NCI-H1105 treated with DMSO at 0.1 percent for 48 hours (cell line): ENCODE data around the gene PNPLA1.

ENCODE experiments used
- DNase-seq: peaks from one replicate; lab custom pipeline; 2025; lab: John Stamatoyannopoulos, UW

PNPLA1 gene

DNA sequence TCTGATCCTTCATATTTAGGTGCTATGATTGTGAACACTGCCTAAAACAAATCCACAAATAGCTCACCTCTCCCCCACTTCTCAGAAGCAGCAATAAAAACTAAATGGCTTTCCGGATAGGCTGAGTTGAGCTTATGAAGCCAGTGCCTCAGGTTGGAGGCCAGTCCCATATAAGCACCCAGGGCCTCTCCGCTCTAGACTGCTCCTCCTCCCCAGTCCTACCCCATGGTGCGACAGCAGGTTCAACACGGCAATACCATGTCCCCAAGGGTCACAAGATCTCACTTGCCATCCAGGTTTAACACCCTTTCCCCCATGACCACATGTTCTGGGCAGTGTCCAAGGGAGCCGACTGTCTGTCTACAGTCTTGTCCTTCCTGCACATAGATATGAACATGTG lies 46.1 kb downstream of the PNPLA1 start:
- no peak for DNase-seq

GRCh38 chr6:36317623-36318022 lies 47.8 kb downstream of the PNPLA1 start:
- DNase-seq = no peak

GRCh38 chr6:36318690-36319435 lies 49.0 kb downstream of the PNPLA1 start:
- peak; percentile 40 for DNase-seq

- peak; percentile 94 for DNase-seq
Measured at GRCh38 chr6:36319436-36319762, 49.5 kb downstream of the PNPLA1 start.

GRCh38 chr6:36319821-36320220 lies 50.0 kb downstream of the PNPLA1 start:
- no peak for DNase-seq

GRCh38 chr6:36320475-36320874 lies 50.6 kb downstream of the PNPLA1 start:
- DNase-seq = no peak

DNA sequence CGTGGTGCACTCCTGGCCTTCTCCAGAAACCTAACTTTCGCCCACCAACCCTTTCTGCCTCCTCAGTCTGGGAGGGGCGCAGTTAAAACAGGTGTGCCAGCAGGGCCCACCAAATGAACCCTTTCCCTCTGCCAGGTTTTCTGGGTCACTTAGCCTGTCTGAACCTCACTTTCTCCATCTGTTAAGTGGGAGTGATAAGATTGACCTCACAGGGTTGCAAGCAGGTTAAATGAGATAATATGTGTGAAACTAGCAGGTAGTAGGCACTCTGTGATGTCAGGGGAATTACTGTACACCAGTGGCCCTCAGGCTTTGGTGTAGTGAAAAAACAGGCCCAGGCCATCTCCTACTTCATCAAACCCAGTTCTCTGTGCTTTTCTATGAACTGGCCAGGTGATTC lies 52.7 kb downstream of the PNPLA1 start:
- no peak for DNase-seq

GRCh38 chr6:36323062-36323461 lies 53.2 kb downstream of the PNPLA1 start:
- DNase-seq = no peak

GRCh38 chr6:36324191-36324590 lies 54.3 kb downstream of the PNPLA1 start:
- DNase-seq = no peak

DNA sequence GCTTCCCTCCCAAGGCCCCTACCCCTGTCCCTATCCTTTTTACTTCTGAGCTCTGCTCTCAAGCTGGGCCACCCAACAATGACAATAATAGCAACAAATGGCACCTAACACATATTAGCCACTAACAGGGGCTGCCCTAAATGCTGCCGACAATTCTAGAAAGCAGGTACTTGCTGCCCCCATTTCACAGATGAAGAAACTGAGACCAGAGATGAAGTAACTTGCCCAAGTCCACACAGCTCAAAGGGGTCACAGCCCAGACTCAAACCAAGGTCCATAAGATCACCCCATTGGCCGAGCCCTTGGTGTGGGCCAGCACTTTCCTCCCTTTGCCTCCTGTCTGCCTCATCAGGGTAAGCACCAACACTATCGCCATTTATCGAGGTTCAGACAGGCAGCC lies 54.9 kb downstream of the PNPLA1 start:
- DNase-seq = no peak

GRCh38 chr6:36326356-36326995 lies 56.6 kb downstream of the PNPLA1 start:
- DNase-seq = no peak

DNA sequence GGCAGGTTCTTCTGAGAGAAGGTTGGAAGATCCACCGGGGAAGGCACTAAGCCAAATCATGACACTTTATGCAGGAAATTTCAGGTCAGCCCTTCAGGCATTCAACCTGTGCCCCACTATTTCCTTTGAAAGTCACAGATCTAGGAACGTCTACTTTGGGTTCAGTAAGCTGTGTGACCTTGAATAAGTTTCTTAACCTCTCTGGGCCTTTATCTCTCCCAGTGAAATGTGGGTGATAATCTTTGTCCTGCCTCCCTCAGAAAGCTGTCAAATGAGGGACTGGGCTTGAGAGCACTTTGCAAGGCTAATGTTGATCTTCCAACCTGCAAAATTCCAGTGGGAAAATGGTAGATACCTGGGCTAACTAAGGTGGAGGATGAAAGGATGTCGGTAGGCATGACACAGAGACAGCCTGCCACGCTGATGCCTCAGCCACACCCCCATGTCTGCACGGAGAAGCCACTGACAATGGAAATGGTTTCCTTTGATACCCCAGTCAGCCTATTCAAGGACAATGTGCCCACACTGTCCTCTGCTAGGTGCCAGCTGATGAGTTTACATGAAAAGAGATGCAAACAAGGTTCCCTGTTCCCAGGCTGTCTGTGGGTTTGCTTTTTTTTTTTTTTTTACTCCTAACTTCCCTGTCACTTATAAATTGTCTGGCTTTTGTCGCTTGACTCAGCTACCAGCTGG lies 57.5 kb downstream of the PNPLA1 start:
- no peak for DNase-seq

DNA sequence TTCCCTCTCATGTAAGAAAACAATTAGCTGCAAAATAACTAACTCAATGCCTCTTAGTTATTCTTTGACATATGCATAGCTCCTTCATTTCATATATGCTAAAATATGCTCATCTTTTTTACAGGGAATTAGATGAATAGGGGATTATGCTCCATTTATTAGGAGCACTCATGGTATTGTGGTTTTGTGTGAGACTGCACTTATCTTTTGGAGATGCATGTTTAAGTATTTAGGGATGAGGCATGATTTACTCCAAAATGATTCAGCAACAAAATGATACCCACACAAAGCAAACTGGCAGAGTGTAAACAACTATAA lies 58.0 kb downstream of the PNPLA1 start:
- DNase-seq = no peak

- DNase-seq = no peak
Measured at GRCh38 chr6:36328600-36328999, 58.7 kb downstream of the PNPLA1 start.

DNA sequence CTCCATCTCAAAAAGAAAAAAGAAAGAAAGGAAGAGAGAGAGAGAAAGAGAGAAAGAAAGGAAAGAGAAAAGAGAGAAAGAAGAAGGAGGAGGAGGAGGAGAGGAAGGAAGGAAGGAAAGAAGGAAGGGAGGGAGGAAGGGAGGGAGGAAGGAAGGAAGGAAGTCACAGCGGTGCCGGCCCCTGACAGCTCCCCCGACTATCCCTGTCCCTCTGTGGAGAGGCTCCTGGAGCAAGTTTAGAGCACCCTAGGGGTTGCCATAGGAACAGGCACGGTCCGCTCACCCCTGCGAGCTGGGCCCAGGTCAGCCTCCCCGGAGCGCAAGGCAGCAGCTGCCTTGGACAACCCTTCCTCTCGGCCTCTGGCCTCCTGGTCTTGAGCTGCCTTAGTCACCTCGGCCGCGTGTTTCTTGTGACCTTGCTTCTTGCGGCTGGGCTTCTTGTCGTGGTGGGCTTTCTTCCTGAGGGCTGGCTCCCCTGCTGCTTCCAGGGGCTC lies 60.0 kb downstream of the PNPLA1 start:
- no peak for DNase-seq

DNA sequence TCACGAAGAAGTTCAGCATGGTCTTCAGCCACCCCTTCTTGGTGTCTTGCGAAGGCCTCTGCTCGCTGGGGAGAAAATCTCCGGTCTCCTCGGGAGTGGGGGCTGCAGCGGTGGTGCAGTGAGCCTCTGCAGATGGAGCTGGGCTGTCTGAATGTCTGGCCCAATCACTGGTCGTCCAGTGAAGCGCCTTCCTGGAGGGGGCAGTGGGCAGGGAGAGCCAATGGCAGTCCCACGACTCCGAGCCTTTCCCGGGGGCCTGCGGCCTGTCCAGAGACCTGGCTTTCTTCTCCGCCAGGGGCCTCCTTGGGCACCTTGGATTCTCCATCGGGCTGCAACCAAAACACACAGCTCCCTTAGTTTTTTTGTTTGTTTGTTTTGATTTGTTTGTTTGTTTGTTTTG lies 60.5 kb downstream of the PNPLA1 start:
- DNase-seq = no peak

- DNase-seq = no peak
Measured at GRCh38 chr6:36331381-36331780, 61.5 kb downstream of the PNPLA1 start.

GRCh38 chr6:36333171-36333895 lies 63.5 kb downstream of the PNPLA1 start:
- DNase-seq = no peak

DNA sequence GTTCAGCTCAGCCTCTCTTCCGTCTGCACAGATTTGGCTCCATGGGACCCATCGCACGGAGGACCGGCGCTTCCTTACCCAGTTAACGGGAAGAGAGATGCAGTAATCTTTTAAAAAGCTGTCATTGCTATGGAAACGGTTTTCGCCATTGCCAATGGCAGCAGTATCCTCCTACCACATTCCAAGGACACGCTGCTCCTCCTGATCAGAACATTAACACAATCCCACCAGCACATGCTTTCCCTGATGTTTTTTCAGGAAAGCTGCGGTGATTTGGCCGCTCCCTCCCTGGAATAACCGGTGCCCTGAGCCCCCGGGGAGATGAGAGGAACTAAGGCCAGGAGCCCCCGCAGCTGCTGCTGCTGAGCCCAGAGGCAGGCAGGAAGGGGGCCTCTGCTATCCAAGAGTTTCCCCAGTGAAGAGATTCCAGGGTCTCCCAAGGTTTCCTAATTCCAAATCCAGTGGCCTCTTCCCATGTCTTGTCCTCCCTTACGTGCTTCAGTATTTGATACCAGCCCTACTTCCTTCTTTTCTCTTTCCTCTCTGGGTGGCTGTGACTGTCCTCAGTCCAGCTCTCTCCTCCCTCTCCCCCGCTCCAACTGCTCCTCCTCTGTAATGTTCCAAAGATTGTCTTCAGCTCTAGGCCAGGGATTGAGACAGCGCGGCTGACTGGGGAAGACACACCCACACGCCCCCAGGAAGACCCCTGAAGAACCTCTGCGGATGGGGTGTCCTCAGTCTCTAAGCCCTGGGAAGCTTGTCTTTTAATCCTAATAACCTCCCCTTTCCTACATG lies 64.3 kb downstream of the PNPLA1 start:
- no peak for DNase-seq

DNA sequence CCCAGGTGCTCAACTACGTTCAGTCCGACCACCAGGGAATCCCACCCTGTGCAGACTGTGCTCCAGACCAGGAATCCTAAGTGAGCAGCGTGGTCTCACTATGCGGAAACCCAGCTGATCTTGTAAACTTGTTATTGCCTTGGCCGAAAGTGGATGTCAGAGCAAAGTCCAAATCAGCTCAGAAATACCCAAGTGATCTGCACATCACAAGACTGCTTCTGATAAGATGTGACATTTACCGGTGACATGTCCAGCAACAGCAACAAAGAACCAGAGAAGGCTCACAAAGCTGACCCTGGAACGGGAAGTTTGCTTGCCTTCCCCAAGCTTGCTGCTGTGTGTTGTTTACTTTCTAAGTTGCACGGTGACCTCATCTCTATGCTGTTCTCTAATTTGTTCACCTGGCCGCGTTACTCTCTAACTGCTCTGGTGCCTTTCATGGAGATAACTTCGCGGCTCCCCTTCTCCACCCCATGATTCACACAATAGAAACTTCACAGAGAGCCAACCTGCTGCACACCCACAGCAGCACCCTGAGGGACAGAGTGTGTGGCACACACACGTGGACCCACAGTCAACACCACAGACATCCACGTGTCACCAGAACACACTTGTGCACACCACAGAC lies 65.1 kb downstream of the PNPLA1 start:
- DNase-seq = no peak

DNA sequence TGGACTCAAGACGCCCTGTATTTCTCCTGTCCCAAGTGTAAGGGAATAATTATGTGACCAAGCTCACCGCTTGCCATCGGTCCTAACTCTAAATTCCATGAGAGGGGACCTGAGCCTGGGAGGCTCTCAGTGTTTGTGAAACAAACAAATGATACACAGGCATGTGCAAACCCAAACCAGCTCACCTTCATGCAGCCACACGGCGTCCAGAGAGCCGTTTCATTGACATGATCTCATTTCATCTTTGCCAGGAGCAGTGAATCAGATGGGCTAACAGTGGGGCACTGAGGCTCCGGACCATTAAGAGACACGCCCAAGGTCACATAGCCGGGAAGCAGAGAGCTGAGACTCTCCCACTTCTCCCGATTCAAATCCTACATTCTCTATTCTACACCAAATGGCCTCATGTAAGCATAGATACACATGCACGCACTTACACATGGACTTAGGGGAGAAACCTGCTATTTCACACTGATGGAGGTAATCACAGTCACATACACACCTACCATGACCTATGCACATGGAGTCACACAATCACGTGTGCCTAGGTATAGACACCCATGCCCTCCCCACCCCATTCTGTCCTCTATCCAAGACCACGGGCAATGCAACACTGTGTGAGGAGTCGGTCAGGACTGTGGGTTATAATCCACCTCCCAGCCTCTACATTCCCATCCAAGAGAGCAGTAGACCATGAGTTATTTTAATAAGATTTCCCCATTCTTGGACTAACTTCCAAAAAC lies 65.8 kb downstream of the PNPLA1 start:
- DNase-seq = no peak
